T-helper 9 cell (primary cell): ENCODE data around the gene ZNF35.
"Not testable (repeated sequence)": the region's sequence is repeated elsewhere in the genome, so short reads cannot be mapped to it uniquely, and the experiment has no call there.

Experiments used
- DNase-seq: peaks from one replicate; pipeline ENCODE4 v3.0.0-alpha.2; 2020
- total RNA-seq, 2 donors: gene quantifications; one replicate each; lab custom pipeline; 2026; lab: John Stamatoyannopoulos, UW

Gene ZNF35
- 1.2 to 5.9 reads per million in 2 donors for total RNA-seq

GRCh38 chr3:44648564-44649229 is at the start of gene ZNF35:
Gene ZNF35 (plus strand): TSS chr3:44648732. CDS start chr3:44651068, 2,336 bp downstream.
- no peak for DNase-seq

DNA sequence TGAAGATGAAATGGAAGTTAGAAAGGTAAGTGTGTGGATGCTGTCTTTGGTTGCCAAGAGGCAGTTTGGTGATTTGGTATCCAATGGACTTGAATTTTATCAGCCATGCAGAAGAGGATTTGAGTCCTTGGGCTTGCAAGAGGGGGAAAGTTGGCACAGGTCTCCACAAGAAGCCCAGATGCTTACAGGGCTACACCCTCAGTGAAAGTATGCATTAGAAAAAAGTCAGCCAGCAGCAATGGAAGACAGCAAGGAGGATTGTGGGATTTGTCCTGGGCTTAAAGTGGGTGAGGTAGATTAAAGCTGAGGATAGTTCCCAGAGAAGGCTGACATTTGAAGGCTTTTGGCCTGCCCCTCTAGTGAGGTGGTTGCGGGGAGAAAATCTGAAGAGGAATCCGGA is 46.8 kb upstream of the ZNF35 start:
- no peak for DNase-seq

- DNase-seq = no peak
These were observed 35.9 kb upstream of the ZNF35 start for GRCh38 chr3:44612678-44613077.

GRCh38 chr3:44624749-44625480 is 23.6 kb upstream of the ZNF35 start, which contains the start of gene ZNF197:
Gene ZNF197 (plus strand): TSS chr3:44625036. CDS start chr3:44629155, 4,119 bp downstream.
- DNase-seq = peak; percentile 7

DNA sequence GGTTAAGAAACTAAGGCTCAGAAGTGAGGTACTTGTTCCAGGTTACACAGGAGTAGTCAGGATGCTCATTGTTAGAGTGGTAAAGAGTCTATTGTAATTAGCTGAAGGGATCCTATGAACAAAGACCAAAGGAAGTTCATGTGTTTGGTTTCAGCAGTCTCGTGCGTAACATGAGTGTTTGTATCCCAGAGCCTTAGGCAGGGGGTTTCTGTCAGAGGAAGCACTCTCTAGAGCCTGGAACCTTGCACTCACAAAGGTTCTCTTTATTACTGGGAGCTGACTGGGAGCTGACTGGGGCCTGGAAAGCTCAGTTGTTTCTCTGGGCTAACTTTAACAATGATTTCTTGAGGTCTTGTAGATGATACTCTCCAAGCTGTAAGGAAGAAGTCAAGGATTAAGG is 19.8 kb upstream of the ZNF35 start:
- no peak for DNase-seq

DNA sequence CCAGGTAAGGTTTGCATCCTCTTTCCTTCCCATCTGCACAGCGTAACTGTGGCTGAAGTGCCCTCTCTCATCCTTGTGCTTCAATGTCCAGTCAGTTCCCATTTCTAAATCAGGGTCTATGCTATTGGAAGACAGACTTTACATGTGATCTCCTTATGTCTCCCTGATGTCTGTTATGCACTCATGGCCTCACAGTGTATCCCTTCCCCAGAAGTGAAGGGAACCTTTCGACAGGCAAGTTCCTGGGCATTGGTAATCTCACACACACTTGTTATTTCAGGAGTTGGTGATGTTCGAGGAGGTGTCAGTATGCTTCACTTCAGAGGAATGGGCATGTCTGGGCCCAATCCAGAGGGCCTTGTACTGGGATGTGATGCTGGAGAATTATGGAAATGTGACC is 16.3 kb upstream of the ZNF35 start:
- no peak for DNase-seq

- no peak for DNase-seq
These were observed 6.2 kb upstream of the ZNF35 start for GRCh38 chr3:44642337-44642736.

DNA sequence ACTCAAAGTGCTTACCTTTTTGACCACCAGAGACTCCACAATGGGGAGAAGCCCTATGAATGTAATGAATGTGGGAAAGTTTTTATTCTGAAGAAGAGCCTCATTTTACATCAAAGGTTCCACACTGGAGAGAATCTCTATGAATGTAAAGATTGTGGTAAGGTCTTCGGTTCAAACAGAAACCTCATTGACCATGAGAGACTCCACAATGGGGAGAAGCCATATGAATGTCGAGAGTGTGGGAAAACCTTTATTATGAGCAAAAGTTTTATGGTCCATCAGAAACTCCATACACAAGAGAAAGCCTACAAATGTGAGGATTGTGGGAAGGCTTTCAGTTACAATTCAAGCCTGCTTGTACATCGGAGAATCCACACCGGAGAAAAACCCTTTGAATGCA is 5.5 kb upstream of the ZNF35 start:
- no peak for DNase-seq

- no peak for DNase-seq
These were observed 761 bp upstream of the ZNF35 start for GRCh38 chr3:44647771-44648170.

DNA sequence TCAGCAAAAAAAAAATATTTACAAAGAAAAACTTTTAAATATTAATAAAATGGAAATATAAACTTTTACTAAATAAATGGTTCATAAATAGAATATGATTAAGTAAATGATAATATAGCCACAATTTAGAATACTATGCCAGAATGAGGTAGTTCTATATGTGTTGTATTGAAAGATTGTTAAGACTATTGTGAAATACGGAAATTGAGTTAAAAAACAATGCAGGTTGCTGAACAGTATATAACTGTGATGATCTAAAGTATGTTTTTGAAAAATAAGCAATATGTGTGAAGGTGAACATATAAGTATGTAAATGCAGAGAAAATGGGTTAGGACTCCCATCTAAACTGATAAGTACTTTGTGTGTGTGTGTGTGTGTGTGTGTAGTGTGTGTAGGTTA is 1.2 kb downstream of the ZNF35 start:
- no peak for DNase-seq

DNA sequence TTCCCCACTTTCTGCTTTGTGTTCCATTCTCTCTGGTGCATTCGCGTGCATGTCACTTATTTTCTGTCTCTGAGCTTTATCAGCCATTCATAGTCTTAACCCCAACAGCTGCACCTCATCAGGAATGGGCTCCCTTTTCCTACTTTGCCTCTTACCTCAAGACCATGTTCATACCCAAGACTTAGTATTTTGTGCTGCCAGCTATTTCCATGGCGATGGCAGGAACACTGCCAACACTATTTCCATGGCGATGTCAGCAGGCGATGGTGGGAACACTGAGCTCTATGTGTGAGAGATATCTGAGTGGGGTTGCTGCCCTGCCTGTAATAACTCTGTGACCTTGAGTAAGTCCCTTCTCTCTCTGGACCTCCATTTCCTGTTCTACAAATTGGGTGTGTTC is 5.5 kb downstream of the ZNF35 start:
- no peak for DNase-seq

DNA sequence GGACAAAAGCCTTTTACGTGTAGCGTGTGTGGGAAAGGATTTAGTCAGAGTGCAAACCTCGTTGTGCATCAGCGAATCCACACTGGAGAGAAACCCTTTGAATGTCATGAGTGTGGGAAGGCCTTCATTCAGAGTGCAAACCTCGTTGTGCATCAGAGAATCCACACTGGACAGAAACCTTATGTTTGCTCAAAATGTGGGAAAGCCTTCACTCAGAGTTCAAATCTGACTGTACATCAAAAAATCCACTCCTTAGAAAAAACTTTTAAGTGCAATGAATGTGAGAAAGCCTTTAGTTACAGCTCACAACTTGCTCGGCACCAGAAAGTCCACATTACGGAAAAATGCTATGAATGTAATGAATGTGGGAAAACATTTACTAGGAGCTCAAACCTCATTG is 10.5 kb downstream of the ZNF35 start:
- no peak for DNase-seq

DNA sequence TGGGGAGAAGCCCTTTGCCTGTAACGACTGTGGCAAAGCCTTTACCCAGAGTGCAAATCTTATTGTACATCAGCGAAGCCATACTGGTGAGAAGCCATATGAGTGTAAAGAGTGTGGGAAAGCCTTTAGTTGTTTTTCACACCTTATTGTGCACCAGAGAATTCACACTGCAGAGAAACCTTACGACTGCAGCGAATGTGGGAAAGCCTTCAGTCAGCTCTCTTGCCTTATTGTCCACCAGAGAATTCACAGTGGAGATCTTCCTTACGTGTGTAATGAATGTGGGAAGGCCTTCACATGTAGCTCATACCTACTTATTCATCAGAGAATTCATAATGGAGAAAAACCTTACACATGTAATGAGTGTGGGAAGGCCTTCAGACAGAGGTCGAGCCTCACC is 10.9 kb downstream of the ZNF35 start:
- DNase-seq = no peak

DNA sequence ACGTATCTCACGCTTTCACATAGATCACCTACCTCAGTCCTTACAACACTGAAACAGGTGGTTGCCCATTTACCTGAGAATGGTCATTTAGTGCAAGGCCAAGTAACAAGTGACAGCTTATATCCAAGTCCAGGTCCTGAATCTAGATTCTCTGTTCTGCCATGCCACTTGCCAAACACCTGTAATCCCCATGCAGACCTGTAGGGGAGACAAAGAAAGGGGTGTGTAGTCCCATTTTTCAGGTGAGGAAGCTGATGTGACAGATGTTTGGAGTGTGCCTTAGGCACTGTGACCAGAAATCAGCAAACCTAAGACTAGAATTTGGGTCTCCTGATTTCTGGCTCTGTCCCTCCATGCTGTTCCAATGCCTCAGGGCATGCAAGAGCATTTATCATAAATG is 12.7 kb downstream of the ZNF35 start:
- DNase-seq = no peak

DNA sequence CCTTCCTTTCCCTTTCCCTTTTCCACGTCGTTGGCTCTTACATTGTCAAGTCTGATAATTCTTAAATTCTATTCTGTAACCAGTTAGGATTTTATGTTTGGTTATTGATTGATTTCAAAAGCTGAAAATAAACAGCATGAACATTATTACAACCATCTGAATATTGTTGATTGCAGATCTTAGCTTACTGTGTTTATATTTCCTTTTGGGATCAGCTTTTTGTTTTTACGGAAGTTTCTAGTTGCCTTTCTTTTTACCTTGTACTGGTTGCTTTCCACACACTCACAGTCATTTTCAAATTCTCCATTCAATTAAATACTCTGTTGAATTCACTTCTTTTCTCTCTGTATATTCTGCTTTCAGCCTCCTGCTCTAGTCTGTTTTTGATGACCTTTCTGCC is 16.6 kb downstream of the ZNF35 start:
- no peak for DNase-seq

- DNase-seq = no peak
These were observed 17.8 kb downstream of the ZNF35 start for GRCh38 chr3:44666346-44666745.

GRCh38 chr3:44669760-44670159 is 21.2 kb downstream of the ZNF35 start:
- no peak for DNase-seq

- not testable (repeated sequence) for DNase-seq
These were observed 24.9 kb downstream of the ZNF35 start for GRCh38 chr3:44673466-44673865.

DNA sequence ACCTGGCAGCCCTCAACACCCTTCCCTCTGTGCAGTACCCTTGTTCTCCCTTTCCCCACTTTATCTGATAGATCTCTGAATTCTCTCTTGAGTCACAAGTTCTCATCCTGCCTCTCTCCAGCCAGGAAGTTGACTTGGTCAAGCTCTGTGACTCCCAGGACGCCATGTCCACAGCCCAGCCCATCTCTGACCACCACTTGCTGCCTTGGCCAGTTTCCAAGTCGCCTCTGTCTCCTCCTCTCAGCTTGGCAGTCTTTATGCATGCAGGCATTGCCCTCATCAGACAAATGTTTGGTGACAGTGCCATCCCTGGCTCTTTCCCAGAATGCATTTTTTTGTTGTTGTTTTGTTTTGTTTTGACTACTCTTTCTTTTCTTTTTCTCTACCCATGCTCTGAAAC is 25.7 kb downstream of the ZNF35 start:
- no peak for DNase-seq

DNA sequence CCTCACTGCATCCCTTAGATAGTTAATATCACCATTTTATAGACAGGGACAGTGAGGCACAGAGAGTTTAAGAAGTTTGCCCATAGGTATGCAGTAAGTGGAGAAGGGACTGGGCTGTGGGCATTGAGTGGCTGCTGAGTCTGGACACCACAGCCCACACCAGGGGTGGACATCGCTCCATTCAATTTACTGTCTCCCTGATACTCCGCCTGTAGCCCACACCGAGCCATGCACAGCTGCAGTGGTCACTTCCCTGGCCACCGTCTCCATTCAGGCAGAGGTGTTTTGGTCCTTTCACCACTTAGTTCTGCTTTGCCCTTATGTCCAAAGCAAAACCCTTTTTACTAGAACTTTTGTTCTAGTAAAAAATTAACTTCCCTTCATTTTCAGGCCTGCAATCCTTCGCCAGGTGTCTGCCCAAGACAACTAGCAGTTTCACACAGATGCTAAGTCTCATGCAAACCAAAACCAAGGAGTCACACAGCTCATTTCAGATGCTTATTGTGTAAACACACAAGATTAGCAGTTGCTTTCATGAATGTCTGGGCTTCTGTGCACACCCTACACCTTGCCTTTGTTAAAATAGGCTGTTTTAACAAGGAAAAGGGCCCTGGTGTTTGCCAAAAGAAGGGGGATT is 30.1 kb downstream of the ZNF35 start:
- no peak for DNase-seq

DNA sequence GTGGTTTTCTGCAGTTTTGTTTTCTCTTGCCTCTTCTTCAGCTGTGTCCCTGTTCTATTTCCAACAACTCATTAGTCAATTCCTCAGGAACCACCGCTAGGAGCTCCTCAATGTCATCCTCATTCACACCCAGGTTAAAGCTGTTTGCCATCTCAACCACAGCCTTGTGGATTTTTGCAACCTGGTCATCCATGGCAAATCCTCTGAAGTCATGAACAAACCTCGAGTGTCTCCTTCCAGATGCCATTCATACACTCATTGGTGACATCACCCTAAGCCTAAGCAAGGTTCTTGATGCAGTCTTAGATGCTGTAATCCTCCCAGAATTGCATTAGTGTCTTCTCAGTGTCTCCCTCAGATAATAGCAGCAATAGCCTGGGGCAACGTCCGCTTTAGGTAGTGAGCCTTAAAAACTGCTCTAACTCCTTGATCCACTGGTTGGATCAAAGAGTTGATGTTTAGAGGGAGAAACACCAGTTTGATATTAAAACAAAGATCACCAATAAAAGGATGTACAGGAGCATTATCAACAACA is 32.5 kb downstream of the ZNF35 start:
- no peak for DNase-seq

DNA sequence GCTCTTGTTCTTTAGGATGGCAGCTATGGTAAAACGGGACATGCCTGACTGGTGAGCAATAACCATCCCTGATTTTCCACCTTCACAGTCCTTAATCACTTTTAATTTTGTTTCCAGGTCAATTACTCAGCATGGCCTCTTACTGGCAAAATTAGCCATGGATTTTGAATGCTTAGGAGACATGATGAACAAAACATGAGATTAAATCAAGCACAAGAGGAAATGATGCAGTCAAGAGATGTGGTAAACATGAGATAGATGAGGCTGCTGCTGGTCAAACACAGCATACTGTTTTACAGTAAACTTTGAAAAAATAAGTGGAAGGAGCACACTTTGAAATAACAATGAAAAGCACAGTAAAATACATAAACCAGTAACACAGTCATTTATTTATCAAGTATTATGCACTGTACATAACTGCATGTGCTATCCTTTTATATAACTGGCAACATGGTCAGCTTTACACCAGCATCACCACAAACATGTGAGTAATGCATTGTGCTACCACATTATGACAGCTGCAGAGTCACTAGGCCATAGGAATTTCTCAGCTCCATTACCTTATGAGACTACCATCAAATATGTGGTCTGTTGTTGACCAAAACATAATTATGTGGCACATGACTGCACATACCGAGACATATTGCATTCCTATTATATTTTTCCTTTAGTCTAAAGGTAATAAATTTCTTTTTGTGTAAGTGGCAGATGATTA is 33.8 kb downstream of the ZNF35 start:
- DNase-seq = no peak
